Fibroblast of mammary gland (primary cell): ENCODE results near the gene RIGI.

ENCODE experiments used
- DNase-seq: peaks from one replicate; pipeline ENCODE4 v3.0.0-alpha.2; 2010; ENCODE audit warnings: low read depth
- H3K4me3 ChIP-seq: 2 replicates; pipeline ENCODE4 v1.5.1; 2011; ENCODE audit warnings: low read depth, mild to moderate bottlenecking, low read length, moderate library complexity; ENCODE audit not compliant: control insufficient read depth
- TF ChIP-seq, protein P1 (sequence below): conservative IDR thresholded peaks from 2 replicates; pipeline ENCODE4 v1.5.1; 2011; ENCODE audit warnings: low read depth, low read length, inconsistent platforms; ENCODE audit not compliant: control insufficient read depth, insufficient read depth

The RIGI gene

DNA sequence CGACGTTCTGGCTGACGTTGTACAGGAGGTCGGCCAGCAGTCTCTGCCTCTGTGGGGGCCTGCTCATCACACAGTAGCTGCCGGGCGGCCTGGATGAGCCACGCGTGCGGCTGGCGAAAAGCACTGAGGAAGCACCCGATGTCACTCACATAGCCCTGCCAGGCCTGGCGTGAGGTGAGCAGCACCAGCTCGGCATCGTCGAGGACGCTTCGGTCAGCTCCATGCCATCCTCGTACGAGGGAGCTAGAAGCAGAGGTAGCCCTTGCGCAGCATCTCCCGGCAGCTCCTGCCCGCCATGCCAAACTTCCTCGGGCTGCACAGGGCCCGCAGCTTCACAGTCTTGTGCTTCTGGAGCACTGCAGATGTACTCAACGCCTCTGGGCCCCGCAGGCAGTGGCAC lies 40.8 kb upstream of the RIGI start:
- no peak overlapping the region for H3K4me3 ChIP-seq
- no peak for DNase-seq
- TF ChIP-seq, protein P1, sequence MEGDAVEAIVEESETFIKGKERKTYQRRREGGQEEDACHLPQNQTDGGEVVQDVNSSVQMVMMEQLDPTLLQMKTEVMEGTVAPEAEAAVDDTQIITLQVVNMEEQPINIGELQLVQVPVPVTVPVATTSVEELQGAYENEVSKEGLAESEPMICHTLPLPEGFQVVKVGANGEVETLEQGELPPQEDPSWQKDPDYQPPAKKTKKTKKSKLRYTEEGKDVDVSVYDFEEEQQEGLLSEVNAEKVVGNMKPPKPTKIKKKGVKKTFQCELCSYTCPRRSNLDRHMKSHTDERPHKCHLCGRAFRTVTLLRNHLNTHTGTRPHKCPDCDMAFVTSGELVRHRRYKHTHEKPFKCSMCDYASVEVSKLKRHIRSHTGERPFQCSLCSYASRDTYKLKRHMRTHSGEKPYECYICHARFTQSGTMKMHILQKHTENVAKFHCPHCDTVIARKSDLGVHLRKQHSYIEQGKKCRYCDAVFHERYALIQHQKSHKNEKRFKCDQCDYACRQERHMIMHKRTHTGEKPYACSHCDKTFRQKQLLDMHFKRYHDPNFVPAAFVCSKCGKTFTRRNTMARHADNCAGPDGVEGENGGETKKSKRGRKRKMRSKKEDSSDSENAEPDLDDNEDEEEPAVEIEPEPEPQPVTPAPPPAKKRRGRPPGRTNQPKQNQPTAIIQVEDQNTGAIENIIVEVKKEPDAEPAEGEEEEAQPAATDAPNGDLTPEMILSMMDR, result no peak

DNA sequence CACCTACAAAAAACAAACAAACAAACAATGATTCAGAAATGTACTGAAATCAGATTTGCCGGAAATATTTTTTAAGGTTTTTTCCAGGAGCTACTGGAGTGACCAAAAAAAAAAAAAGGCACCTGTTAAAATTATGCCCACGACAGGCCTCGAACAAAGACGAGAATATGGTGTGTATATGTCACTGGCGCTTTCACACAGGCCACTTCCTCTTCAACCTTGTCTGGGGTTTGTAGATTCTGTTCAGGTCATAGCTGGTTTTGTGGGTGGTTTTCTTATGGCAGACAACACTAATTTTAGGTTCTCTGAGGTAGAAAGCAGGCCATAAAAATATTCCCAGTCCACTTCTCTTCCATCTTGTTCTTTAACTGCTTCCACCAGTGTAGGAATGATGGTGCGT lies 40.0 kb upstream of the RIGI start:
- TF ChIP-seq, protein P1, result no peak
- DNase-seq, result no peak

DNA sequence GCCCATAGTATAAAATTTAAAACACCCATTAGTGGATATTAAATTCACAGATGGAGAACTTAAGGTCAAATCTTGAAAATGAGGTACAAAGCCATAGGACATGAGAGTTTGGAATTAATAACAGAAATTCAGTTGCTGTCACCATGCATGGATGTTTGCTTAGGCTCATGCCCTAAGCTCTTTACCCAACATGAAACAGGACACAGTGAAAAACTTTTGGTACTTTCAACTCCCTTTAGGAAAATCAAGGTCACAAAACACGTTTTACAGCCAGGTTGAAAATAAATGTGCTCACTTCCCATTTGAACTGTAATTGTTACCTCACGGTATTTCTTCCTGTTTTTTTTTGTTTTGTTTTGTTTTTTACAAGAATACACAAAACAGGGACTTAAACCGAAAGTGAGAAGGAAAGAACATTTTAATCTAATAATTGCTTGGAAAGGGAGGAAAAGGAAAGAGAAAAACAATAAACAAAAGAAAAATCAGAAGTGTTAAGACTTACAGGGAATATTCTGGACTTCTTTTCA lies 32.5 kb upstream of the RIGI start:
- TF ChIP-seq, protein P1, result no peak
- H3K4me3 ChIP-seq, result no peak overlapping the region
- DNase-seq, result no peak

More for the DNA sequence above, 40.0 kb upstream of the RIGI start:
- no peak overlapping the region for H3K4me3 ChIP-seq

DNA sequence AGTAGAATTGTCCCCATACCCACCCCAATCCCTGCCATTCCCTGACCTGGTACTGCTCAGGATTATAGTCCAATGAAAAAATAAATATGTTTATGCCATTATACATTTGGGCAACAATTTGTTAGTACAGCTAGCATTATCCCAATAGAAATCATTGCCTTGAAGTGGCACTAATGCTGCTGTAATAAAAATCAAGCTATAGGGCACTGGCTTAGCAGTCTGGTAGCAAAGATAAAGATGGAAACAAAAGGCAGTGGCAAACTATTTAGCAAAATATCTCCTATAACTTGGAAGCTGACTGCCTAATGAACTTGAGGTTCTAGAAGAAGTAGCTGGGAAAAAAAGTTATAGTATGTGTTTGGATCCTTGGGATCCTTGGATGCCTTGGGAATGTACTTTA lies 28.6 kb upstream of the RIGI start:
- no peak overlapping the region for H3K4me3 ChIP-seq
- TF ChIP-seq, protein P1, result no peak

DNA sequence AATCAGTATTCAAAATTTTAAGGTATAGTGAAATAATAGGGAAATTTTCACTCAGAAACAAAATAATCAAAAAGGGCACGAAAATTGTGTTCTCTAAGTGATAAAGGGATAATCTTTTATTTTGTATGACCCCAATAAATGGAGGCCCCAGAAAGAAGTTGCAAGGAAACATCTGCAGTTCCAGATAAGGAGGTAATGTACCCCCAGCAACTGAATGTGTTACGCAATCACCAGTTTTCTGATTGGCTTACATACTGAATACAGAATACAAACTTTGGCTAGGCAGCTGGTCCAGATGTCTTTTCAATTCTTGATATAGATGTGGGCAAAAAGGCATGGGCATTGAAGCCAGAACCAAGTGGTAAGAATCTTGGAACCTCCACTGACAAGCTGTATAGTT lies 28.1 kb upstream of the RIGI start:
- TF ChIP-seq, protein P1, result no peak
- H3K4me3 ChIP-seq, result no peak overlapping the region
- peak; percentile 43 for DNase-seq

More for the DNA sequence above, 28.6 kb upstream of the RIGI start:
- DNase-seq, result no peak

DNA sequence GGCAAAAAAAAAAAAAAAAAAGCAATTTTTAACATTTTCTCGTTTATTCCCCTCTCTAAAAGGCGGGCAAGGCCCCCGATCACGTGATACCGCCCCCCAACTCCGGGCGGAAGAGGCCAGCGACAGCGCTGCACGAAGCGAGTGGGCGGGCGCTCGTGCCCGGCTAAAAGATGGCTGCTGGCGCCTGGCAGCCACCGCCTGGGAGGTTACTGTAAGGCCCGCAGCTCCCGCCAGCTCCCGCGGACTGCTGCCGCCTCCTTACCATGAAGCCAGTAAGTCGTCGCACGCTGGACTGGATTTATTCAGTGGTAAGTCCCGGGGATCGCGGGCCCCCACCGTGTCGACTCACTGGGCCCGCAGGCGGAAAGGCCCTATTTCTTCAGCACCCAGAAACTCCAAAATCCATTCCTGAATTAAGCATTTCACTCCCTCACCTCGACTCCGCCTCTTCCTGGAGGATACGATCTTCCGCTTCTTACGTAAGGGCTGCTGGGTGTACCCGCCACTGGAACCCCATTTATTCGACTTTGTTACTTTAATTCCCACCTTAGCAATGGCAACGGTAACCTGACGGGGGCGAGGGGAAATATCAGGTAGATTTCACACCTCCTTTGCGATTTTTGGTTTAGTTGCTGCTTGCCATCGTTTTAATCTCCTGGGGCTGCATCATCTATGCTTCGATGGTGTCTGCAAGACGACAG lies 26.3 kb upstream of the RIGI start, which contains the start of the genes SMIM27 and TOPORS:
TSS of gene SMIM27 (plus strand) at position 156 of the 701 bp plus-strand sequence. CDS start at position 264, 108 bp downstream.
TSS of gene TOPORS (minus strand) at position 415 of the 701 bp plus-strand sequence. CDS start at position 265, 150 bp downstream.
- peak within 1 kb of the TSS; percentile 75 for H3K4me3 ChIP-seq
- TF ChIP-seq, protein P1, result no peak
- peak; percentile 87 for DNase-seq
